GM12873 (cell line): ENCODE results near the gene KLHDC10.

ENCODE experiments used
- TF ChIP-seq, protein P1 (sequence below): IDR thresholded peaks from 2 replicates; pipeline ENCODE4 v1.5.1; 2012; ENCODE audit warnings: low read depth, mild to moderate bottlenecking, moderate library complexity, low read length, control low read depth; ENCODE audit not compliant: insufficient read depth; ENCODE audit errors: missing control alignments

Gene KLHDC10

DNA sequence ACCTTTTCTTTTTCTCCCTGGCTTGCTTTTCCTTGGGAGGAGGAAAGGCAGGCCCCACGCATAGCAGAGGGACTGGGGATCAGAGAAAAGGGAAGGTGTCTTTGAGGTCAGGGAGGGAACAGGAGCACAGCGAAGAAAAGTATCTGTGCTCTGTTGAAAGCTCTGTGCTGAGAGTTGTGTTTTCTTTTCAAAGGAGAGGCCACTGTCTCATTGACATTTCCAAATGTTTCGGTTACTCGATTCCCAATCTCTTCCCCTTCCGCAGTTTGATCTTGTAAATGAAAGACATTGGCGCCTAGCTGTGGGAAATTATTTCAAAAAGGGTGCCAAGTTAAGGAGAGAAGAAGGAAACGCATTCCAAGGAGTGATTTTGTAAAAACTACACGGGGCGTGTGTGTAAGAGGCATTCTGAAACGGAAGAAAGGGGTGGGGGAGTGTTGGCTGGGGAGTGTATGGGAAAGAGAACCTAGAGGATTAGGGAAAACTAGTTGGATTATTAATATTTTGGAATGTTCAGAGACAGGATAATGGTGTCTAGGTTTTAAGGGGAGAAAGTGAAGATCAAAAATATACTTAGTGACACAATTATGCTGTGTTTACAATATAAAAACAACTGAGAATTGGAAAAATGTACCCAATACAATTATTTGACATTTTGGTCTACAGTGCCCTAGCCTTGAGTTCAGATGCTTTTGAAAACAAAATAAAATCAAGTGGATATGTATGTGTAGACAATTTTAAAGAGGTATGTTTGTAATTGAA lies 708 bp downstream of the KLHDC10 start:
- TF ChIP-seq, protein P1, sequence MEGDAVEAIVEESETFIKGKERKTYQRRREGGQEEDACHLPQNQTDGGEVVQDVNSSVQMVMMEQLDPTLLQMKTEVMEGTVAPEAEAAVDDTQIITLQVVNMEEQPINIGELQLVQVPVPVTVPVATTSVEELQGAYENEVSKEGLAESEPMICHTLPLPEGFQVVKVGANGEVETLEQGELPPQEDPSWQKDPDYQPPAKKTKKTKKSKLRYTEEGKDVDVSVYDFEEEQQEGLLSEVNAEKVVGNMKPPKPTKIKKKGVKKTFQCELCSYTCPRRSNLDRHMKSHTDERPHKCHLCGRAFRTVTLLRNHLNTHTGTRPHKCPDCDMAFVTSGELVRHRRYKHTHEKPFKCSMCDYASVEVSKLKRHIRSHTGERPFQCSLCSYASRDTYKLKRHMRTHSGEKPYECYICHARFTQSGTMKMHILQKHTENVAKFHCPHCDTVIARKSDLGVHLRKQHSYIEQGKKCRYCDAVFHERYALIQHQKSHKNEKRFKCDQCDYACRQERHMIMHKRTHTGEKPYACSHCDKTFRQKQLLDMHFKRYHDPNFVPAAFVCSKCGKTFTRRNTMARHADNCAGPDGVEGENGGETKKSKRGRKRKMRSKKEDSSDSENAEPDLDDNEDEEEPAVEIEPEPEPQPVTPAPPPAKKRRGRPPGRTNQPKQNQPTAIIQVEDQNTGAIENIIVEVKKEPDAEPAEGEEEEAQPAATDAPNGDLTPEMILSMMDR, result no peak

DNA sequence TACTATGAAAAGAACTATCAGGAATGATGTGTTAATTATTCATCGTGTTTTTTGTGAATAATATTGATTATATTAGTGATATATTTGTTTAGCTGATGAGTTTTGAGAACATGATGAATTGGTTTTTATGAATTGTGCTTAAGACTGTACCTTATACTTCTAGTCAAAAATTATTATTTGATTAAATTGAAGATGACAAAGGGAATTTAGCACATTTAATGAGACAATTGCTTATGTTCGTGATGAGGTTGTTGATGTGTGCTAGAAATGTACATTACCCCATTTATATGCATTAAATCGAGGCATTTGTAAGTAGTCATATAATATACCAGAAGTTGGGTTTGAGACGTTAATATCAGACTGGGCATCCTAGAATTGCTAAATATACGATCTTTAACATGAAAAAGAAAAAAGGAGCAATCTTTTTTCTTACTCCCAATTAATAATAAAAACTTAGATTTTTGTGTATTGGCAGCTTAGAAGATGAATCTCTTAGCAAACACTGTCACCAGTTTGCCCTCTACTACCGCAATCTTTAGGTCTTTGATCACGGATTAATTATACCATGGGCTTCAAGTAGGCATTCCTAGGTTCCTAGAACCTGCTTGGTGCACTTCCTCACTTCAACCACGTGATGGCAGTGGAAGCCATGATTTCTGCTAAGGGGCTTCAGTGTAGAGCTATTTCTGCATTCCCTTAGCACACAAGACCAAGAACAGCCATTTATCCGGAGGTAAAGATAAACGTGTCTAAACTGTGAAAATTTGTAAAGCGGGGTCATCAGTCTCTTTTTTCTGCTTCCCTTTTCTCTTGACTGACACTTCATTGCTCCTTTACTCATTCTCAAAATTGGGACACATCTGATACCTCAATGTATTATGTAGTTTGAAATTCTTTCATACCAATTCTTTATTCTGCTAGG lies 1.6 kb downstream of the KLHDC10 start:
- TF ChIP-seq, protein P1, result peak; percentile 92

DNA sequence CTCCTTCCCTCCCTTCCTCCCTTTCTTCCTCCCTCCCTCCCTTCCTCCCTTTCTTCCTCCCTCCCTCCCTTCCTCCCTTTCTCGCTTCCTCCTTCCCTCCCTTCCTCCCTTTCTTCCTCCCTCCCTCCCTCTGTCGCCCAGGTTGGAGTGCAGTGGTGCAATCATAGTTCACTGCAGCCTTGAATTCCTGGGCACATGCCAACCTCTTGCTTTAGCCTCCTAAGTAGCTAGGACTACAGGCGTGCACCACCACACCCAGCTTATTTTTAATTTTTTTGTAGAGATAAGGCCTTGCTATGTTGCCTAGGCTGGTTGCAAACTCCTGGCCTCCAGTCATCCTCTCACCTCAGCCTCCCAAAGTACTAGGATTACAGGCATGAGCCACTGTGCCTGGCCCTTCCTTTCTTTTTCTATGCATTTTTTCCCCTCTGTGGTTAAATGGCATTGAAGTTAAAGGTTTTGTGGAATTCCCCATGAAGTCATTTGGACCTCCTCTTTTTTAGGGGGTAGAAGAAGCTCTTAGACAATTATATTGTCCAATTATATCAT lies 9.6 kb downstream of the KLHDC10 start:
- TF ChIP-seq, protein P1, result no peak

DNA sequence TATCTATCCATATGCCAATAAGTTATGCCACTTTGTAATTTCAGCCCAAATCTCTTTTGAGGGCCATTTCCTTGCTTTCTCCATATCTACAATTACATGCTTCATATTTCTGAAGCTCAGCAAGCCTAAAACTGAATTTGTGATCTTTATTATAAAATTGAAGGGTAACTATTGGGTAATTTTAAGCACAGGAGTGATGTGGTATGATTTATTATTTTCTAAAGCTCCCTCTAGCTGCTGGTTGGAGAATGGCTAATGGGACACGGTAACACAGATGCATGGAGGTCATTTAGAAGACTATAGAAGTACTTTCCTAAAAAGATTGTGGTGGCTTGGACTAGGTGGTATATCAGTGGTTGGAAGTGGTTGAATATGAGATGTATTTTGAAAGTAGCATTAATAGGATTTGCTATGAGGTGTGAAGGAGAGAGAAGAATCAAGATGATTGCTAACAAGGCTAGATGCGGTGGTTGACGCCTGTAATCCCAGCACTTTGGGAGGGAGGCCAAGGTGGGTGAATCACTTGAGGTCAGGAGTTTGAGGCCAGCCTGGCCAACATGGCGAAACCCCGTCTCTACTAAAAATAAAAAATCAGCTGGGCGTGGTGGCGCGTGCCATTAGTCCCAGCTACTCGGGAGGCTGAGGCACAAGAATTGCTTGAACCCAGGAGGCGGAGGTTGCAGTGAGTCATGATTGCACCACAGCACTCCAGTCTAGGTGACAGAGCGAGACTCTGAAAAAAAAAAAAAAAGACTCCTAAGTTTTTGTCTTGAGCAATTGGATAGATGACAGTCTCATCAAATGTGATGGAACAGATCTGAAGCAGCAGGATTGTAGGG lies 13.9 kb downstream of the KLHDC10 start:
- TF ChIP-seq, protein P1, result peak; percentile 50

DNA sequence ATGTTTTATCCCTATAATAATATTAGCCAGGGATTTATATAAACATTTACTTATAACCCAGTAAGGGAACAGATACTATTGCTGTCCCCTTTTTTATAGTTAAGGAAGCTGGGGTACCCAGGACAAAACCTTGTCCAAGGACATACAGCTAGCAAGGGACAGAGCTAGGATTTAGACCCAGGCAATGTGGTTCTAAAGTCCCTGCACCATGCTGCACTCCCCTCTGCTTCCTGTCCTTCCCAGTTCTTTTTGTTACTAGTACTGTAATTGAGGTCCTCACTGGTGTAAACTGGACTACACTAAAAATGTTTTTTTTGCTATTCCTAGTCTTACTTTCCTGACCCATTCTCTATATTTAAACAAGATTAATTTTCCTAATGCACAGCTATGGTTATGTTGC lies 16.6 kb downstream of the KLHDC10 start:
- TF ChIP-seq, protein P1, result no peak

DNA sequence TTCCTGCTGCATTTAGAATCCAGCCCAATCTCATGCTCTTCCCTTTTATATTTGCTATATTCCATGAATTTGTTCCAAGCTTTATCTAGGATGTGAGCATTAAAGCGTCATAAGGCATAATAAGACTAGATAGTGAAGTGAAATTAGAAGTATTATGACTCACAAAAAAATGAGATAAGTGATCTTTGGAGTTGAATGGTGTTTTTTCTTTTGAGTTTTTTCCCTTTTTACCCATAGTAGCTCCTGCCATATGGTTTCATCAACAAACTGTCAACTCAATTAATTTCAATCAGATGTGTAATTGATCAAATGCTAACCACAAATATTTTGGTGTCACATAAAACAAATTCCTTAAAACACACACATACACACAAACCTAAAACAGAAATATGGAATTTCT lies 17.0 kb downstream of the KLHDC10 start:
- TF ChIP-seq, protein P1, result no peak
